AG04449 (cell line): ENCODE results near the gene B3GNT2.

Experiments used
- CTCF ChIA-PET: fragments of 350-600 bp; formaldehyde crosslinking; extraction: SDS; loops from one replicate; lab custom pipeline; 2021; ENCODE audit warnings: antibody characterized with exemption; lab: Yijun Ruan, JAX
- POLR2A ChIA-PET: fragments of 400-600, 350-600 bp; formaldehyde crosslinking; extraction: SDS; loops from one replicate; lab custom pipeline; 2020; ENCODE audit warnings: antibody characterized with exemption, inconsistent platforms; lab: Yijun Ruan, JAX
- DNase-seq: peaks from one replicate; pipeline ENCODE4 v3.0.0-alpha.2; 2010; ENCODE audit warnings: low read depth, low spot score
- H3K4me3 ChIP-seq: 2 replicates; pipeline ENCODE4 v1.5.1; 2011; ENCODE audit warnings: low read depth, mild to moderate bottlenecking, control low read depth, low read length
- TF ChIP-seq, protein P1 (sequence below): IDR thresholded peaks from one replicate; pipeline ENCODE4 v1.5.1; 2011; ENCODE audit warnings: mild to moderate bottlenecking, moderate library complexity, low read length, control low read depth, inconsistent platforms; ENCODE audit not compliant: insufficient read depth; ENCODE audit errors: missing control alignments

Gene B3GNT2

DNA sequence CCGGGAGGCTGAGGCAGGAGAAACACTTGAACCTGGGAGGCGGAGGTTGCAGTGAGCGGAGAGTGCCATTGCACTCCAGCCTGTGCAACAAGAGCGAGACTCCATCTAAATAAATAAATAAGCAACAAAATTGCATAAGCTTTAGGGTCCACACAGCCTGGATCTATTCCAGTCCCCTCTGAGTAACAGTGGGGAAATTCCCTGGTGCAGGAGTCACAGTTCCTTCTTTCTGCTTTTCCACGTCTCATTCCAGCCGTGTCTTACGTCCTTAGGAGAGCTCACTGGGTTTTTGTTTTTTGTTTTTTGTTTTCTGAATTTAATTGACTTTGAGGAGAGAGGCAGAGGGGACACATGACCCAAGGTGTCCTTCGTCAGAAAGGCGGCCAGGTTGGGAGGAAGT, 44.6 kb downstream of the B3GNT2 start:
- CTCF ChIA-PET, result no interaction called here

DNA sequence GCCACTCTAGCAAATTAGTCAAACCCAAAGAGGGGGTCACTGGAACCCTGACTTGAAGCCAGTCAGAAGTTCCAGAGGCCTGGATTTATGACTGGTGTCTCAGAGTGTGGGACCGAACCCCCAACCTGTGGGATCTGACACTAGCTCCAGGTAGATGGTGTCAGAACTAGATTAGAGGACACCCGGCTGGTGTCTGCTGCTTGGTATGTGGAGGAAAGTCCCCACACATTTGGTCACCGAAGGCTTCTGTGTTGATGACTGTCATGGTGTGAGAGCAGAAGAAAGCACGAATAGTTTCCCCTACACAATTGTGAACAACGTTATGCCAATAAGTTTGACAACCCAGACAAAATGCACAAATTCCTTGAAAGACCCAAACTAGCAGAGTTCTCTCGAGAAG, 48.1 kb downstream of the B3GNT2 start:
- CTCF ChIA-PET, result no interaction called here
- DNase-seq, result no peak
- POLR2A ChIA-PET, result no interaction called here
- TF ChIP-seq, protein P1, sequence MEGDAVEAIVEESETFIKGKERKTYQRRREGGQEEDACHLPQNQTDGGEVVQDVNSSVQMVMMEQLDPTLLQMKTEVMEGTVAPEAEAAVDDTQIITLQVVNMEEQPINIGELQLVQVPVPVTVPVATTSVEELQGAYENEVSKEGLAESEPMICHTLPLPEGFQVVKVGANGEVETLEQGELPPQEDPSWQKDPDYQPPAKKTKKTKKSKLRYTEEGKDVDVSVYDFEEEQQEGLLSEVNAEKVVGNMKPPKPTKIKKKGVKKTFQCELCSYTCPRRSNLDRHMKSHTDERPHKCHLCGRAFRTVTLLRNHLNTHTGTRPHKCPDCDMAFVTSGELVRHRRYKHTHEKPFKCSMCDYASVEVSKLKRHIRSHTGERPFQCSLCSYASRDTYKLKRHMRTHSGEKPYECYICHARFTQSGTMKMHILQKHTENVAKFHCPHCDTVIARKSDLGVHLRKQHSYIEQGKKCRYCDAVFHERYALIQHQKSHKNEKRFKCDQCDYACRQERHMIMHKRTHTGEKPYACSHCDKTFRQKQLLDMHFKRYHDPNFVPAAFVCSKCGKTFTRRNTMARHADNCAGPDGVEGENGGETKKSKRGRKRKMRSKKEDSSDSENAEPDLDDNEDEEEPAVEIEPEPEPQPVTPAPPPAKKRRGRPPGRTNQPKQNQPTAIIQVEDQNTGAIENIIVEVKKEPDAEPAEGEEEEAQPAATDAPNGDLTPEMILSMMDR, result no peak
- no peak overlapping the region for H3K4me3 ChIP-seq

More for the DNA sequence above, 44.6 kb downstream of the B3GNT2 start:
- TF ChIP-seq, protein P1, result no peak
- no peak overlapping the region for H3K4me3 ChIP-seq
- POLR2A ChIA-PET, result no interaction called here
- no peak for DNase-seq

DNA sequence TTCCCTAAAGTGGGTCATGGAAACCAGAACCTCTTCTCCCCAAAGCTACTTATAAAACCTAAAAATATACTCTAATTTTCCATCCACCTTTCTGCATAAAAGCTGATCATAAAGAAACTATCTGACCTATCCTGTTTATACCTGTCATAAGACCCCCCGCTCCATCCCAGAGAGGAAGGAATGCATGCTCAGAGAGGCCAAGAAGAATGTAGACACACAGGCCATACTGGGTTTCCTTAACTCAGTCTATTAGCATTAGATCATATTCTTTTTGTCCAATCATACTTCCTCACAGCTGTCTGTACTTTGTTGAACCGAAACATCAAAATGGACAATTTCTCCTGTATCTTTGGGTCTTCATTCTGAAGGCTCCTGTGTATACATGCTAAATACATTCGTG, 52.3 kb downstream of the B3GNT2 start:
- TF ChIP-seq, protein P1, result no peak
- no peak for DNase-seq
- ChIA-PET POLR2A (no interaction called here), CTCF (no interaction called here)
- H3K4me3 ChIP-seq, result no peak overlapping the region

DNA sequence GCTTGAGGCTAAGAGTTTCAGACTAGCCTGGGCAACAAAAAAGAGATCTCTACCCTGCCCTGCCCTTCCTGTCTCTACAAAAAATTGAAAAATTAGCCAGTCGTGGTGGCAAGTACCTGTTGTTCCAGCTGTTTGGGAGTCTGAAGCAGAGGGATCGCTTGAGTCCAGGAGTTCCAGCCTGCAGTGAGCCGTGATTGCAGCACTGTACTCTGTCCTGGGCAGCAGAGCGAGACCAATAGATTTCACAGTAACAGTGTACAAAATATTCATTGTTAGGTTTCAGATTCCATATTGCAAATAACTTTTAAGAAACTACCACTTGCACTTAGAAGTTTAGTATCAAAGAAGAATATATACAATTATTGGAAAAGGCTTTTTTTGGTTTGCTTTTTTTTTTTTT, 54.3 kb downstream of the B3GNT2 start:
- DNase-seq, result no peak
- POLR2A ChIA-PET, result no interaction called here
- H3K4me3 ChIP-seq, result no peak overlapping the region
- CTCF ChIA-PET, result no interaction called here
- TF ChIP-seq, protein P1, result no peak

DNA sequence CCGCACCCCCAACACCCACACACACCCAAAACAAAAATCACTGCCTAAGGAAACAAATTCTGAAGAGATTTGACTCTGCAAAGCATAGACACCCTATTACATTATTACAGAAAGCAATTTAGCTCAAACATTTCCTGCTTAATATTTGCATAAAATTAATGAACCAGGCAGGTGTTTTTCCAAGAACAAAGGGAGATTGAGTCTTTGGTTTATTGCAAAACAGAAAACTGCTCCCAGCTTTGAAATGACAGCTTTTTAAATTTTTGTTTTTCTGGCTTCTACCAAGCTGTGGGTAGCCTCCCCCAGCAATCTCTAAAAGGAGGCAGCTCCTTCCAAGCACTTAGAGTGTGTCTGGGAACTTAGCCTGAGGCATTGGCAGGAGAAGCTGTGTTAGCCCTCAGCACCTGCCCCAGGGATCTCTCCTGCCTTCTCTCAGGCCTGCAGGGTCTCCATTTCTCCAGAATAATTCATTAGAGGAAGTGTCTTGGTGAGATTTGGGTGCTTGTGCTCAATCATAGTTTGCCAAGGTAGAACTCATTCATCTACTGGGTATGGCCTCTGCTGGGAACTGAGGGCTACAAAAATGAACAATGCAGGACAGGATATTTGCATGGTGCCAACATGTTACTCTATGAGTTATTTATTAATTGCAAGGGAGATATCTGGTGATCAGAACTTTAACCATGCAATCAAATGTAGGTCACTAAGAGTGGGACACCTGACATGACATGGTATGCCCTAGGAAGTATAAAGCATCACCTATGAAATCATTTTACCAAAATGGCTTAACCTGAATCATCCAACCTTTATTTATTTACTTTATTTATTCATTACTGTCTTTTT, 58.7 kb downstream of the B3GNT2 start:
- CTCF ChIA-PET, result no interaction called here
- no peak overlapping the region for H3K4me3 ChIP-seq
- DNase-seq, result no peak
- TF ChIP-seq, protein P1, result no peak
- POLR2A ChIA-PET, result no interaction called here

DNA sequence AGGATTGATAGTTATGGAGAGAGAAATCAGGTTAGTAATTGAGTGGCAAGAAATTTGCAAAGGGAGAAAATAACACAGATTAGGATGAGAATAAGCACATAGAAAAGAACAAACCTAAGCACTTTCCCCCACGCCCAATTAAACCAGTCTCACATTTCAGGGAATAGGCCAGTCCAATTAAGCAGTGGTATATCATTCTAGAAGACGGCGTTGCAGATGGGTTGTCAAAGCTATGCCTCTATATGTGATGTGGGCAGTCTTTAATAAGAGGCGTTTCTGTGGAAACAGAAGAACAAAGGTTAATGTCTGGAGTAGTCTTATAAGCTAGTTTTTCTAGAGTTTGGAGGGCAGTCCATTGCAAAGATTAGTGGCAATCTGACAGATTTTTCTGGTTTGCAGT, 61.6 kb downstream of the B3GNT2 start:
- ChIA-PET CTCF (no interaction called here), POLR2A (no interaction called here)
- no peak for DNase-seq
- H3K4me3 ChIP-seq, result no peak overlapping the region
- TF ChIP-seq, protein P1, result no peak
